ENCODE measurements around the gene SRSF1. TPM values are rescaled to one million over a fixed set of nuclear protein-coding genes. Genes with fewer than 3 reads are reported as not detected.

Gene SRSF1
- total and polyA plus RNA-seq, 12 donors, result 70.3 to 130 (median 90.6) TPM

DNA sequence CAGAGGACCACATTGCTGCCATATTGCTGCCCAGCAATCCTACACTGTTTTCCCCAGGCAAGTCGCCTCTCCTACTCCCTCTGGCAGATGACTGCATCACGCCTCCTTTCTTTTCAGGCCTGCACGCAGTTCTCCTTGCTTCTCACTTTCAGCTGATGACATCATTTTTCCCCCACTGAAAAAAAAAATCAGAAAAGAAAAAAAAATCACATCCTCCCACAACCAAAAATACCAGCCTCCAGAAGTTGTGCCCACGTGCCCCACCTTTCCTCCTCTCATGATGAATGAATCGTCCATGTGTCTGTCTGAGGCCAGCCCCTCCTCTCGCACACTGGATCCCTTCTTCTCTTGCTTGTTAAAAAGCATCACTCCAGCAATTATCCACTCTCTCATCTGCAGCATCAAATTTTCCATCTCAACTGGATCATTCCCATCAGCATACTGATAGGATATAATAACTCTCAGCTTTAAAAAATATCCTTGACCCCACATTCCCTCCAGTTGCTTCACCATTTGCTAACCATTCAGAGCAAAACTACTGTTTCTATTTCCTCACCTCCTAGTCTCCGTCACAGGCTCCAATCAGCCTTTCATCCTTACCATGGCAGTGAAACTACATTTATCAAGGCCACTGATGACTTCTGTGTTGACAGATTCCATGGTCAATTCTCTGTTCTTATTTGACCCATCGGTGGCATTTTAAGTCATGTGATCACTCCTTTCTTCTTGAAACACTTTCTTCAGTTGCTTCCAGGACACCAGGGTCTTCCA is 46.1 kb upstream of the SRSF1 start:
- Histone ChIP-seq H3K27ac (no peak overlapping the region), H3K9me3 (no peaks in the 10 kb centered on the region), H3K4me3 (no peak overlapping the region), H3K36me3 (no peaks in the 10 kb centered on the region), H3K4me1 (no peaks in the 10 kb centered on the region), H3K27me3 (peaks cover 0 to 9% (median 0%) of the 10 kb centered on the region in 7 donors)
- intact Hi-C loops (cut with DNase I), result no loop called here
- TF ChIP-seq CTCF (IDR thresholded peaks at IDR 0.05), result no peak
- 60 to 73% methylated on average over 8 of the region's 8 CpGs for WGBS, 2 donors
- ATAC-seq (no peak), DNase-seq (no peak)

- ATAC-seq, result peak in 2 of 8 donors; percentile 41 to 50
- intact Hi-C loops (cut with DNase I), result no loop called here
- H3K4me1 ChIP-seq, result no peaks in the 10 kb centered on the region
- DNase-seq, result no peak
- H3K27ac ChIP-seq, result no peak overlapping the region
- H3K27me3 ChIP-seq, result peaks cover 0 to 9% (median 0%) of the 10 kb centered on the region in 7 donors
- TF ChIP-seq CTCF (IDR thresholded peaks at IDR 0.05), result no peak
- 31 to 71% methylated on average over 1 of the region's 1 CpG for WGBS, 2 donors
- H3K9me3 ChIP-seq, result no peaks in the 10 kb centered on the region
- H3K4me3 ChIP-seq, result no peak overlapping the region
- H3K36me3 ChIP-seq, result no peaks in the 10 kb centered on the region
These were observed 45.4 kb upstream of the SRSF1 start for GRCh38 chr17:58052407-58052806.

- ATAC-seq, result no peak
- Histone ChIP-seq H3K9me3 (no peaks in the 10 kb centered on the region), H3K36me3 (no peaks in the 10 kb centered on the region), H3K4me1 (peaks cover 0 to 8% (median 0%) of the 10 kb centered on the region in 9 donors), H3K27me3 (peaks cover 0 to 11% (median 0%) of the 10 kb centered on the region in 7 donors), H3K4me3 (no peak overlapping the region), H3K27ac (no peak overlapping the region)
- DNase-seq, result no peak
- intact Hi-C loops (cut with DNase I), result no loop called here
- 73 to 85% methylated on average over 1 of the region's 1 CpG for WGBS, 2 donors
- TF ChIP-seq CTCF (IDR thresholded peaks at IDR 0.05), result no peak
These were observed 44.4 kb upstream of the SRSF1 start for GRCh38 chr17:58051468-58051867.

GRCh38 chr17:58050966-58051365 is 43.9 kb upstream of the SRSF1 start:
- peaks cover 0 to 12% (median 0%) of the 10 kb centered on the region in 9 donors for H3K4me1 ChIP-seq
- H3K4me3 ChIP-seq, result no peak overlapping the region
- H3K36me3 ChIP-seq, result no peaks in the 10 kb centered on the region
- no peak overlapping the region for H3K27ac ChIP-seq
- no peaks in the 10 kb centered on the region for H3K9me3 ChIP-seq
- H3K27me3 ChIP-seq, result peaks cover 0 to 16% (median 0%) of the 10 kb centered on the region in 7 donors
- no peak for TF ChIP-seq CTCF (IDR thresholded peaks at IDR 0.05)
- 92 to 96% methylated on average over 2 of the region's 2 CpGs for WGBS, 2 donors
- ATAC-seq, result no peak
- intact Hi-C loops (cut with DNase I), result no loop called here
- DNase-seq, result no peak
